NCI-H748 (cell line): ENCODE measurements around the gene ATP6V1F.
A peak's percentile ranks its signal among the peaks of the same experiment; 100 is the strongest.

Source experiments
- DNase-seq: peaks from one replicate; lab custom pipeline; 2025; ENCODE audit not compliant: unreplicated experiment; lab: John Stamatoyannopoulos, UW

The ATP6V1F gene

GRCh38 chr7:128862571-128863432, at the start of gene ATP6V1F:
Gene ATP6V1F (plus strand): TSS chr7:128862856. CDS start chr7:128862905, 49 bp downstream.
- peak; percentile 97 for DNase-seq

- no peak for DNase-seq
Measured at GRCh38 chr7:128814499-128814898, 48.2 kb upstream of the ATP6V1F start.

- DNase-seq = no peak
Measured at GRCh38 chr7:128815289-128815942, 47.2 kb upstream of the ATP6V1F start.

GRCh38 chr7:128818694-128819093, 44.0 kb upstream of the ATP6V1F start:
- no peak for DNase-seq

- no peak for DNase-seq
Measured at GRCh38 chr7:128821724-128822123, 40.9 kb upstream of the ATP6V1F start.

GRCh38 chr7:128826512-128826911, 36.1 kb upstream of the ATP6V1F start:
- DNase-seq = no peak

GRCh38 chr7:128826916-128827247, 35.8 kb upstream of the ATP6V1F start:
- DNase-seq = no peak

GRCh38 chr7:128827248-128827958, 35.3 kb upstream of the ATP6V1F start:
- DNase-seq = no peak

- DNase-seq = no peak
Measured at GRCh38 chr7:128827971-128828711, 34.5 kb upstream of the ATP6V1F start.

GRCh38 chr7:128829391-128830166, 33.1 kb upstream of the ATP6V1F start:
- no peak for DNase-seq

GRCh38 chr7:128830231-128831177, 32.2 kb upstream of the ATP6V1F start, which contains the start of gene FLNC:
Gene FLNC (plus strand): TSS chr7:128830406. CDS start chr7:128830638, 232 bp downstream.
- peak; percentile 25 for DNase-seq

GRCh38 chr7:128831178-128831993, 31.3 kb upstream of the ATP6V1F start:
- no peak for DNase-seq

- DNase-seq = no peak
Measured at GRCh38 chr7:128831994-128832879, 30.4 kb upstream of the ATP6V1F start.

GRCh38 chr7:128832880-128833147, 29.8 kb upstream of the ATP6V1F start:
- no peak for DNase-seq

- DNase-seq = no peak
Measured at GRCh38 chr7:128833148-128833945, 29.3 kb upstream of the ATP6V1F start.

GRCh38 chr7:128833946-128834325, 28.7 kb upstream of the ATP6V1F start:
- DNase-seq = no peak

- DNase-seq = no peak
Measured at GRCh38 chr7:128835231-128835751, 27.4 kb upstream of the ATP6V1F start.
